Measurements from ENCODE around the gene SYT12. TPM values are rescaled to one million over a fixed set of nuclear protein-coding genes. Genes with fewer than 3 reads are reported as not detected.

SYT12 gene
- total RNA-seq, 1 experiment from 2014 or later = 4.3 TPM

- TF ChIP-seq ZBTB33 (IDR thresholded peaks at IDR 0.05; ENCODE audit: extremely low read depth, insufficient replicate concordance, low read length) = no peak
These were observed 2.8 kb downstream of the SYT12 start (continued) for GRCh38 chr11:67025750-67026149.

DNA sequence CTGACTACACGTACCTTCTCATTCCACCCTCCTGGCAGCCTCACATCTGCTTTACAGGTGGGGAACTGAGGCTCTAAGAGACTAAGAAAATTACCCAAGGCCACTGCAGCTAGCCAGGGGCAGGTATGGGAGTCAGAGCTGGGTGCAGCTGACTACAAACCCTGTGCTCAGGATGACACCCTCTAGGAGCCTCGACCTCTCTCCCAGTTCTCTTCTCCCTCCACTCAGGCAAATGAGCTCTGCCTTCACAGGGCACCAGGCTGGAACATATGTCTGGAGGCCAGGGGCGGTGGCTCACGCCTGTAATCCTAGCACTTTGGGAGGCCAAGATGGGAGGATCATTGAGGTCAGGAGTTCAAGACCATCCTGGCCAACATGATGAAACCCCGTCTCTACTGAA, 4.0 kb downstream of the SYT12 start:
- no peaks in the 10 kb centered on the region for H3K36me3 ChIP-seq (ENCODE audit: control insufficient read depth in 1 of 2, insufficient read depth in 2 of 2, low read length in 2 of 2)
- ATAC-seq (no peak), DNase-seq (ENCODE audit: low read depth, low spot score) (no peak)
- no peak overlapping the region for H2AFZ ChIP-seq (ENCODE audit: low read depth, low read length, poor library complexity, severe bottlenecking)
- intact Hi-C loops (cut with micrococcal nuclease) = no loop called here
- H3K4me2 ChIP-seq (ENCODE audit: low read length) = no peak overlapping the region
- BruUV-seq (replicated peaks) = no TSS peak
- H3K27ac ChIP-seq (ENCODE audit: low read depth, low read length) = no peak overlapping the region
- no peak overlapping the region for H3K9ac ChIP-seq (ENCODE audit: low read length)
- TF ChIP-seq CEBPB (IDR thresholded peaks at IDR 0.05; ENCODE audit: low read depth) (no peak), ZBTB33 (IDR thresholded peaks at IDR 0.05; ENCODE audit: extremely low read depth, insufficient replicate concordance, low read length) (no peak), FOSL1 (IDR thresholded peaks at IDR 0.05; ENCODE audit: low read depth) (no peak), ATF3 (IDR thresholded peaks at IDR 0.05) (no peak), EGR1 (IDR thresholded peaks at IDR 0.05; ENCODE audit: low read depth) (no peak), POLR2A (IDR thresholded peaks at IDR 0.05; ENCODE audit: borderline replicate concordance, extremely low read depth, insufficient read depth, insufficient read length) (no peak), ZFX (IDR thresholded peaks at IDR 0.05) (no peak), TCF7L2 (IDR thresholded peaks at IDR 0.05; ENCODE audit: borderline replicate concordance, extremely low read depth, insufficient read depth, insufficient read length) (no peak), EZH2 (IDR thresholded peaks at IDR 0.05) (no peak), YY1 (IDR thresholded peaks at IDR 0.05; ENCODE audit: extremely low read depth, insufficient replicate concordance, low read depth, low read length) (no peak), SRF (IDR thresholded peaks at IDR 0.05; ENCODE audit: low read depth) (no peak)
- no peaks in the 10 kb centered on the region for H4K20me1 ChIP-seq (ENCODE audit: insufficient read depth)
- H3K4me1 ChIP-seq (ENCODE audit: control insufficient read depth in 1 of 2, insufficient read depth in 2 of 2, low read length in 2 of 2) = peaks cover 39 to 54% of the 10 kb centered on the region in 2 experiments
- POLR2A ChIA-PET = interaction anchor here (0.8 kb wide), 1 partner anchor 14 kb away, joined by 3 read pairs; no protein-coding TSS in a partner anchor
- H3K9me3 ChIP-seq (ENCODE audit: control insufficient read depth in 1 of 2, insufficient read depth in 1 of 2, low read depth in 1 of 2, low read length in 2 of 2) = no peaks in the 10 kb centered on the region
- H3K27me3 ChIP-seq (ENCODE audit: insufficient read depth, low read length) = no peaks in the 10 kb centered on the region
- H3K4me3 ChIP-seq (replicated peaks in 1 of 2; ENCODE audit: low read depth in 1 of 2, low read length in 2 of 2) = no peak overlapping the region
- H3K9me2 ChIP-seq (ENCODE audit: insufficient read depth) = no peaks in the 10 kb centered on the region
- RAD21 ChIA-PET (ENCODE audit: low non-redundant PET in 1 of 2, low total read pairs in 2 of 2, uncharacterized antibody in 2 of 2, unreplicated experiment in 2 of 2) = no interaction called here
- CTCF ChIA-PET = no interaction called here
- no peaks in the 10 kb centered on the region for H3K79me2 ChIP-seq (ENCODE audit: insufficient read depth, low read length)
